ENCODE results near the gene ALS2.
"Not testable (repeated sequence)": the region's sequence is repeated elsewhere in the genome, so short reads cannot be mapped to it uniquely, and the experiment has no call there.

Gene ALS2

GRCh38 chr2:201780674-201781493 lies at the start of gene ALS2:
ALS2 (minus strand) TSS chr2:201780933; CDS start chr2:201768885, 12,048 bp downstream.
- peak; percentile 91 for FAIRE-seq

GRCh38 chr2:201828220-201828619 lies 47.5 kb upstream of the ALS2 start:
- no peak for FAIRE-seq

GRCh38 chr2:201827621-201828020 lies 46.9 kb upstream of the ALS2 start:
- FAIRE-seq: no peak

GRCh38 chr2:201824212-201824611 lies 43.5 kb upstream of the ALS2 start:
- no peak for FAIRE-seq

GRCh38 chr2:201821080-201821479 lies 40.3 kb upstream of the ALS2 start:
- no peak for FAIRE-seq

- FAIRE-seq: no peak
Observed at GRCh38 chr2:201820383-201821007, 39.8 kb upstream of the ALS2 start.

- no peak for FAIRE-seq
Observed at GRCh38 chr2:201816657-201817575, 36.2 kb upstream of the ALS2 start.

GRCh38 chr2:201813996-201814760 lies 33.4 kb upstream of the ALS2 start:
- no peak for FAIRE-seq

- not testable (repeated sequence) for FAIRE-seq
Observed at GRCh38 chr2:201810604-201811003, 29.9 kb upstream of the ALS2 start.

- no peak for FAIRE-seq
Observed at GRCh38 chr2:201809633-201810032, 28.9 kb upstream of the ALS2 start.

GRCh38 chr2:201808027-201808426 lies 27.3 kb upstream of the ALS2 start:
- no peak for FAIRE-seq

GRCh38 chr2:201807452-201807999 lies 26.8 kb upstream of the ALS2 start:
- no peak for FAIRE-seq

- FAIRE-seq: no peak
Observed at GRCh38 chr2:201806442-201807170, 25.9 kb upstream of the ALS2 start, which contains the start of gene CDK15. CDK15 (plus strand) TSS chr2:201806537; CDS start chr2:201806665, 128 bp downstream.

GRCh38 chr2:201798914-201799285 lies 18.2 kb upstream of the ALS2 start:
- FAIRE-seq: not testable (repeated sequence)

- FAIRE-seq: no peak
Observed at GRCh38 chr2:201798252-201798913, 17.6 kb upstream of the ALS2 start.

- no peak for FAIRE-seq
Observed at GRCh38 chr2:201797175-201797840, 16.6 kb upstream of the ALS2 start.

GRCh38 chr2:201796478-201796865 lies 15.7 kb upstream of the ALS2 start:
- no peak for FAIRE-seq

GRCh38 chr2:201795607-201796477 lies 15.1 kb upstream of the ALS2 start:
- peak; percentile 46 for FAIRE-seq

- no peak for FAIRE-seq
Observed at GRCh38 chr2:201794294-201794693, 13.6 kb upstream of the ALS2 start.

All from TTC549 (cell line).